ENCODE data around the gene GRK1. TPM values are rescaled to one million over a fixed set of nuclear protein-coding genes. Genes with fewer than 3 reads are reported as not detected.

The GRK1 gene
- total and polyA plus RNA-seq, 2 of the 4 experiments (the other 2 are of a cell fraction), result not detected

DNA sequence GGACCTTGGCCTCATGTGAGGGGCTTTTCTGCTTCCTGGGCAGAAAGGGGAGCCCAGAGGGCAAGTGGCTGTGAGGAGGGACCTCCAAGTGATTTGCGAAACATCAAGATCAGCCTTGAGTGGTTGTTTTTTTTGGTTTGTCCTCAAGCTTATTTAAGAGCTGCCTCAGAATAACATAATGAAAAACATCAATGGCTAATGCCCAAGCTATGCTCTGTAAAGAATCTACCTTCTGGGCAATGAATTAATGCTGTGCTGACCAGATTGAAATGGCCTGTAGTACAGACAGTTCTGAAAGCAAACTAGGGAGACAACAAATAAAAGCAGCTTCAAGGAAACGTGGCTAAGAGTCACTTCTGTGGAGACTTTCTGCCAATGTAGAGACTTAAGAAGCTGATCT is 100.3 kb downstream of the GRK1 start:
- dilution Hi-C loops (cut with HindIII; ENCODE audit: low sequenced_read_pairs, unreplicated experiment), result no loop called here
- no CpG with 5 or more reads among the region's 2 CpGs for WGBS, 2 experiments (ENCODE audit: extremely low coverage in 2 of 2, insufficient read length in 1 of 2)

More for the DNA sequence above, 100.3 kb downstream of the GRK1 start:
- Histone ChIP-seq H3K4me3 (ENCODE audit: insufficient read depth, low read depth, low read length) (no peak overlapping the region), H3K18ac (ENCODE audit: low read depth, low read length) (no peak overlapping the region), H2AK5ac (ENCODE audit: low read depth, low read length) (no peak overlapping the region), H3K4ac (ENCODE audit: low read depth, low read length) (no peak overlapping the region), H2AK9ac (replicated peaks; ENCODE audit: low read depth, low read length, poor library complexity) (no peak overlapping the region), H4K20me1 (ENCODE audit: insufficient read depth, low read length) (no peaks in the 10 kb centered on the region), H3K36me3 (ENCODE audit: control insufficient read depth, insufficient read depth, low read length) (no peaks in the 10 kb centered on the region), H3K27ac (ENCODE audit: insufficient read depth, low read length) (no peak overlapping the region), H3K4me2 (ENCODE audit: low read depth, low read length) (no peak overlapping the region), H4K91ac (ENCODE audit: insufficient read depth, low read depth, low read length) (no peak overlapping the region), H3K79me1 (ENCODE audit: low read depth in 1 of 2, low read length in 2 of 2) (no peaks in the 10 kb centered on the region), H2BK15ac (ENCODE audit: low read depth, low read length) (no peak overlapping the region), H3K9me3 (ENCODE audit: control insufficient read depth, insufficient read depth, low read length) (peaks cover 5% of the 10 kb centered on the region; the same call in 1 of the 2 replicates), H3K4me1 (ENCODE audit: control insufficient read depth, insufficient read depth, low read length) (no peaks in the 10 kb centered on the region), H3K56ac (ENCODE audit: extremely low read depth, insufficient read depth, low read length) (no peak overlapping the region), H3K23ac (ENCODE audit: low read depth, low read length) (no peak overlapping the region), H2BK20ac (ENCODE audit: low read depth, low read length) (no peak overlapping the region), H2AFZ (replicated peaks; ENCODE audit: low read length, poor library complexity) (no peak overlapping the region), H4K8ac (ENCODE audit: low read depth in 2 of 2, low read length in 2 of 2) (no peak overlapping the region), H3K27me3 (ENCODE audit: control insufficient read depth, insufficient read depth, low read length) (peaks cover 19% of the 10 kb centered on the region), H3K9me1 (ENCODE audit: insufficient read depth, low read length) (no peaks in the 10 kb centered on the region), H4K5ac (ENCODE audit: low read depth, low read length) (no peak overlapping the region), H3K9ac (ENCODE audit: low read depth, low read length) (no peak overlapping the region), H3K14ac (replicated peaks; ENCODE audit: low read depth, low read length) (no peak overlapping the region), H2BK5ac (ENCODE audit: low read depth, low read length, poor library complexity, severe bottlenecking) (no peak overlapping the region), H2BK120ac (ENCODE audit: low read depth, low read length) (no peak overlapping the region)
- in situ Hi-C loops (cut with MboI; ENCODE audit: low sequenced_read_pairs), result no loop called here
- CTCF ChIA-PET, result no interaction called here
- intact Hi-C loops (cut with micrococcal nuclease), result no loop called here
- DNase-seq (no peak), ATAC-seq (ENCODE audit: low read depth) (no peak)
- POLR2A ChIA-PET (ENCODE audit: unreplicated experiment), result no interaction called here
- TF ChIP-seq MAZ (IDR thresholded peaks at IDR 0.05; ENCODE audit: borderline replicate concordance, low read depth, low read length), result no peak
- TF ChIP-seq RCOR1 (IDR thresholded peaks at IDR 0.05; ENCODE audit: insufficient replicate concordance, low read length), result no peak
- no peak for TF ChIP-seq MXI1 (IDR thresholded peaks at IDR 0.05; ENCODE audit: borderline replicate concordance, low read depth, low read length)
- no peak for TF ChIP-seq CHD1 (IDR thresholded peaks at IDR 0.05; ENCODE audit: low read depth, low read length)
- TF ChIP-seq NFE2L2 (IDR thresholded peaks at IDR 0.05; ENCODE audit: low read depth, low read length), result no peak
- TF ChIP-seq FOS (IDR thresholded peaks at IDR 0.05; ENCODE audit: low read depth, low read length), result no peak
- TF ChIP-seq, protein P1, sequence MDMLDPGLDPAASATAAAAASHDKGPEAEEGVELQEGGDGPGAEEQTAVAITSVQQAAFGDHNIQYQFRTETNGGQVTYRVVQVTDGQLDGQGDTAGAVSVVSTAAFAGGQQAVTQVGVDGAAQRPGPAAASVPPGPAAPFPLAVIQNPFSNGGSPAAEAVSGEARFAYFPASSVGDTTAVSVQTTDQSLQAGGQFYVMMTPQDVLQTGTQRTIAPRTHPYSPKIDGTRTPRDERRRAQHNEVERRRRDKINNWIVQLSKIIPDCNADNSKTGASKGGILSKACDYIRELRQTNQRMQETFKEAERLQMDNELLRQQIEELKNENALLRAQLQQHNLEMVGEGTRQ (IDR thresholded peaks at IDR 0.05; ENCODE audit: low read depth, low read length), result no peak
- TF ChIP-seq RFX5 (IDR thresholded peaks at IDR 0.05; ENCODE audit: low read depth, low read length), result no peak
- no peak for TF ChIP-seq RAD21 (IDR thresholded peaks at IDR 0.05; ENCODE audit: low read length)
- TF ChIP-seq POLR2A (IDR thresholded peaks at IDR 0.05; ENCODE audit: low read depth, low read length), result no peak
- no TSS peak for BruUV-seq (replicated peaks)

Data from IMR-90 (cell line).